HG03064 (cell line): ENCODE results near the gene MPO.
A peak's percentile ranks its signal among the peaks of the same experiment; 100 is the strongest.

Experiments used
- ATAC-seq: cut with Tn5 transposase; IDR thresholded peaks from one replicate; pipeline ENCODE4 v1.9.1; 2021; ENCODE audit warnings: low read depth; ENCODE audit not compliant: unreplicated experiment

The MPO gene

GRCh38 chr17:58242171-58242784, 38.5 kb downstream of the MPO start:
- ATAC-seq, result no peak

GRCh38 chr17:58239987-58240386, 40.7 kb downstream of the MPO start:
- ATAC-seq, result no peak

- ATAC-seq, result no peak
Measured at GRCh38 chr17:58238147-58238634, 42.5 kb downstream of the MPO start, which contains the start of gene LPO. TSS of gene LPO (plus strand) at chr17:58238584. CDS start at chr17:58242980, 4,396 bp downstream.

DNA sequence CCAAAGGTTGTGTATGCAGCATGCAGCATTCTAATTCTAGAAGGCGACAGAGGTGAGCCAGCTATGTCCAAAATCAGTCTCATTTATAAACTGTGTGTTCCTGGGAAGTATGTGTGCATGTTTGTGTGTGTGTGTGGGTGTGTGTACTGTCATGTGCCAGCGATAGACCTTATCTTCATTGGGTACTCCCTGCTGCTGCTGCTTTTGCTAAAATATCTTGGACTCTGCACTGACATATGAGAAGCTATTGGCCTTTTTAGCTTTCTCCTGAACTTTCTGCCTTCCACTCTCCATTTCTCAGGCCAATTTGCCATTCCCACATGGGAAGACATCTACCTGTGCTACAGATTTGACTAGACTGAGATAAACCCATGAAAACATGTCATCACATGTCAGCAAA, 44.3 kb downstream of the MPO start:
- ATAC-seq, result no peak

DNA sequence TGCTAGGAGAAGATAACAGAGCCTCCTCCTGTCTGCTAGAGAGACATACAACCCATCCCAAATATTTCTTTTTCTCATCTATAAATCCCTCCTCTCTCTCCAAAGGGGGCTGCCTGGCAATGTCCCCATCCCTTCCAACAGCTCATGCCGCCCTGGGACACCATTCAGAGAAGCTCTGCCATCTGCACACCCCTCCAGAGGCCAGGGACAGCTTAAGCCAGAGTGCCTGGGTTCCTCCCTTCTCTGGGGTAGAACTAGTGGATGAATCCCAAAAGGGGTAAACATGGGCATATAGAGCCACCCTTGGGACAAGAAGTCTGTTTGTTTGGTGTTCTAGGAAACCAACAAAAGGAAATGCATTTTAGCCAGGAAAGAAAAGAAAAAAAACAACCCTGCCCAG, 44.9 kb downstream of the MPO start:
- ATAC-seq, result no peak

DNA sequence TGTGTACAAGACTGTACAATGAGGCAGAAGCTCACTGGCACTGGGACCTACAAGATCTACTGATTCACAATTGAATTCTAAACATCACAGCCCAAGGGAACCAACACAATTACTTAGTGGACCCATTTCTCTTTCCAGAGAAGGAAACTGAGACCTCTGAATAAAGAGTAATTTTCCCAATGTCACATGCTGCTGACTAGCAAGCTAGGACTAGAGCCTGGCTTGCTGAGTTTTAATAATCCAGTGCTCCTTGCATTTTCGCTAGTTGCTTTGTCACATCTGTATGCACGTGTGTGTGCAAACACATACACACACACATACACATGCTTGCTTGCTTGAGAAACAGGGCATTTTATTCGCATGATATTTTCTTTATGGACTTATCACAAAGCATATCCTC, 46.2 kb downstream of the MPO start:
- ATAC-seq, result no peak

DNA sequence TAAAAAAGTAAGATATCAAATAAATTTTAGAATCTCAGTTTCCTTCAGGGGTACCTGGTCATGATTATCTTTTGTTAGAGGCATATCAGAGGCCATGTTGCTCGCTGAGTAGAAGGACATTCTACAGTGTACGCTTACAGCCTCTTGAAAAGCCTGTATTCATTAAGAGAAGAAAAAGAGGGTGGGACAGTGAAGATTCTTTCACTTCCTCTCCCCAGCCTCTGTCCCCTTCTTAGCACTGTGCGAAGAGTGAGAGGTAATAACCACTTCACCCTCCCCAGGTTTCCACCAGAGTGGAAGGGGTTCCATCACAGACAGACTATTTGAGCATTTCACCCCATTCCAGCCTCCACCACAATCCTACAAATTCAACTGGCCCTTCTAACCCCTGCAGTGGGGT, 47.2 kb downstream of the MPO start:
- ATAC-seq, result peak; percentile 68

DNA sequence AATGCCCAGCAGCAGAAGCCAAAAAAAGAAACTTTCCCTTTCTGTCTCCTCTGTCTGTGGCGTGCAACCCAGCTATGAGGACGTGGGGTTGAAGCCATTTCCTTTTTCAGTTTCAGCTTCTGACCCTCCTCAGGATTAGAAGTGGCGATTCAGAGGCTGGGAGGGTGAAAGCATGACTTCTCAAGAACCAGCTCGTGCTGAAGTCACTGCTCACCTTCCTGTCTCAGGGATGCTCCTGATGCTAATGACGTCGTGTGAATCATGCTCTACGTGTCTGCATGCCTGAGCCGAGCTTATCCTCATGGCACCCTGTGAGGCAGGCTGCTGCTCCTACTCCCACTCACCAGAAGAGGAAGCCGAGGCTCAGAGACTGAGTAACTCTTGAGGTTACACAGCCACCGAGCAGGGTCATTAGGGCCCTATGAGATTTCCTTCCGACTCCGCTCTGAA, 48.0 kb downstream of the MPO start:
- ATAC-seq, result peak; percentile 67

- ATAC-seq, result no peak
Measured at GRCh38 chr17:58231641-58232040, 49.1 kb downstream of the MPO start.

DNA sequence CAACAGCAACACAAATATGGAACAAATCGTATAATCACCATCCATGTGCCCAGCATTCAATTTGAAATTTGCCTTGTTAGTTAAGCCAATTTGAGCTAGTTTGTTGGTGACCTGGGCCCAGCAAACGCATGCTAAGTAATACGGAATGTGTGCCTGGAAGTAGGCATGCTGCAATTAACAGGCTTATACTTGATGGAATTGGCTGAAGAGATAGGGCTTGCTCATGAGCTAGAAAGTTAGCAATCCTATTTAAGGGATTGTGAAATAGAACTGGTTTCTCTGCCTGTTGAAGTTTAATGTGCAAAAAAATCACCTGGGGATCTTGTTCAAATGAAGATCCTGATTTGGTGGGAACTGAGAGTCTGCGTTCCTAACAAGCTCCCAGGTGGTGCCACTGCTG, 50.9 kb downstream of the MPO start:
- no peak for ATAC-seq

DNA sequence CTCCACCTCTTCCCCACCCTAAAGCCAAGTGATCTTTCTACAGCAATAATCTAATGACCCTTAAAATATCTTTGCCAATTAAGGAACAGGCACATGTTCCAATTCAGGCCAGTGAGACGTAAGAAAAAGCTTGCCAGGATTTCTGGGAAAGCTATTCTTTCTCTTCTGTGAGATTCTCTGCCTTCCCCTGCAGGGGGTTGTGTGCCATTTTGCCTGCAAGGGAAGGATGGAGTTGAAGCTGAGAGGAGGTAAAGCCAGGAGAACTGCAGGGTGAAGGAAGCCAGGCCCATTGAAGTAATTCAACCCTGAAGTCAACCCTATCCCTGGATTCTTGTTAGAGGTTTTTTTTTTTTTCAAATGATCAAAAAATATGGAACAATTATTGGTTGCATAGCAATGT, 51.4 kb downstream of the MPO start:
- ATAC-seq, result no peak

- ATAC-seq, result no peak
Measured at GRCh38 chr17:58228679-58229078, 52.1 kb downstream of the MPO start.

DNA sequence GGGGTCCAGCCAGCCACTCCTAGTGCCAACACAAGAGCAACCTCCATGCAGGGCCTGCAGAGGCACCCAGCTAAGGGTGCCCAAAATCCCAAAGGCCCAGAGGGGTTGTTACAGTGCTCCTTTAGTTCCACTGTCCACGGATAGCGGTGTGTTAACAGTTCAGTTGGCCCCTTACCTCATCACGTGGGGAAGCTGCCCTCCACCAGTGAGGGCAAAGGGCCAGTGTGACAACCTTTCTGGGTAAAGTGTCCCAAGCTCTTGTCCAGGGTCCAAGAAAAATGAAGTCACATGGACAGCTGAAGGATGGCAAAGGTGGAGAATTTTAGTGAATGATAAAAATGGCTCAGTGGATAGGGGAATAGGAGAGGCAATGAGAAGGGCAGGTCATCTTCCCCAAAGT, 53.0 kb downstream of the MPO start:
- no peak for ATAC-seq

DNA sequence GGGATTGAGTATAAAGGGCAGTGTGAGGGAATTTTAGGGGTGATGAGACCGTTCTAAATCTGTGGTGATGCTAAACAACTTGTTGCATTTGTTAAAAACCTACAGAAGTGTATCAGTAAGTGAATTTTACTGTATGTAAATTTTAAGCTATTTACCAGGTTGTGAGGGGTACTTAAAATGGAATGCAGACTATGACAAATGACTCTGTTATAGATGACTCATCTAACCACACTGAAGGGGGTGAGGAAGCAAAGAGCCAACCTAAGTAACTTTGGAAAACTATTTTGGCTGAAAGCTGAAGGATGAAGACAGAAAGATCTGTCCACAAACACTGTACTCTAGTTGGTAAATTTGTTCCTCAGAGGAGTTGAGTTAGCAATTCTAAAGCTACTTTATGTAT, 56.4 kb downstream of the MPO start:
- ATAC-seq, result no peak
